ENCODE measurements around the gene RASAL2.

DNA sequence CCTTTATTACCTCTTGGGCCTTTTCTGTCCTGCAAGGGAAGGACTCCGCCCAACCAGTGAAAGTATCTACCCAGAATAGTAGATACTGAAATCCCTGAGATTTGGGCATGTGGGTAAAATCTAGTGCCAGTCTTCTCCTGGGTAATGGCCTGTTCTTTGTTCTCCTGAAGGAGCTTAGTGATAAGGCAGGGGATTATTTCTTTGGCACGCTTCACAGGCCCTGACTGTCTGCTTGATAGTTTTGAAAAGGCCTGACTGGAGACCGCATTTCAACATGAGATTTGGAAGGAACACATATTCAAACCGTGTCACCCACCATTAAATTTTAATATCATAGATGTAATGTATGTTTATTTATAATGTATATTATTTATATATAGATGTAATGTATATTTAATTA, 48.9 kb downstream of the RASAL2 start:
- TF ChIP-seq POLR2AphosphoS5 (IDR thresholded peaks at IDR 0.05; ENCODE audit: low read depth, low read length), result no peak
- no peak for TF ChIP-seq POLR2A (IDR thresholded peaks at IDR 0.05; ENCODE audit: low read depth, low read length)
- TF ChIP-seq TAF1 (IDR thresholded peaks at IDR 0.05; ENCODE audit: low read depth, low read length), result no peak

Measured in GM12891 (cell line).